ENCODE results near the gene FHIP1B.
"Not testable (repeated sequence)": the region's sequence is repeated elsewhere in the genome, so short reads cannot be mapped to it uniquely, and the experiment has no call there.

The FHIP1B gene

DNA sequence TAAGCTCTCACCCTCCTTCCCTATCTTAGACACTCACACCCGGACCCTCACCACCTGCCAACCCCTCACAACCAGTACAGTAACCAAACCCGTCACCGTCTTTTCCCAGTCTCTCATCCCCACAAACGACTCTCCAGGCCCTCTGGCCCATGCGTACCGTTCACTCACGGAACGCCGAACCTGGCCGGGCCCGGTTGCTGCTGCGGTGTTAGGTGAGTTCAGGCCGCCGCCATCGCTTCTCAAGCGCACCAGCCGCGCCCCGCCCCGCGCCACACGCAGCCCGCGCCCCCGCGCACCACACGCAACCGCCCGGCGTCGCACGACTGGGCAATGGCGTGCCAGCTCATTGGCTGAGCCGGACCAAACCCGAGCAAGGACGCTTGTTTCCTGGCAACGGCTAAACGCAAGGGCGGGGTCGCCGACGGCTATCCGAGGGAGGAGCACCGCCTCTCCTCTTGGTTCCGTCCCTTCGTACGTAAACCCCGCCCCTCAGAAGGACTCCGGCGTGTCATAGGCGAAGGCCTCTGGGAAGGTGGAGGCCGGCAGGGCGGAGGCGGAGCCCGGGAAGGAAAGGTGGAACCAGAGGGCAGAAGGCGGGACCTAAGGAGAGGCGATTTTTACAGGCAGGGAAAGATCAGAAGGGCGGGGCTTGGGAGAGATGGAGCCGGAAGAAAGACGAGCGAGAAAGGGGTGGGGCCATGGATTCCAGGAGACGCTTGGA is at the start of gene FHIP1B:
TSS of gene FHIP1B (minus strand) at position 250 of the 721 bp plus-strand sequence. CDS start 10,120 bp downstream, outside the sequence.
- peak; percentile 100 for DNase-seq

DNA sequence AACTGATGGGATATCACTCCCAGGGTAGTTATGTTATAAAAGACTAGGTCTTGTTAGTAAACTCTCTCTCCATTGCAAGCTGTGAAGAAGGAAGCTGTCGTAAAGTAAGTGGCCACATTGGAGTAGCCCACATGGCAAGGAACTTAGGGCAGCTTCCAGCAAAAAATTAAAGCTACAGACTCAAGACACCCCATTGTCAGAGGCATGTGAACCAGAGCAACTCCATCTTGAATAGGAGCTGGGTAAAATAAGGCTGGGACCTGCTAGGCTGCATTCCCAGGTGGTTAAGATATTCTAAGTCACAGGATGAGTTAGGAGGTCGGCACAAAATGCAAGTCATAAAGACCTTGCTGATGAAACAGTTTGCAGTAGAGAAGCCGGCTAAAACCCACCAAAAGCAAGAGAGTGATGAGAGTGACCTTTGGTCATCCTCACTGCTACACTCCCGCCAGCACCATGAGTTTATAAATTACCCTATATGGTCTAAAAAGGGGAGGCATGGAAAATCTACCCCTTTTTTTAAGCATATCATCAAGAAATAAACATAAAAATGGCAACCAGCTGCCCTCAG is 49.1 kb upstream of the FHIP1B start:
- DNase-seq = no peak

DNA sequence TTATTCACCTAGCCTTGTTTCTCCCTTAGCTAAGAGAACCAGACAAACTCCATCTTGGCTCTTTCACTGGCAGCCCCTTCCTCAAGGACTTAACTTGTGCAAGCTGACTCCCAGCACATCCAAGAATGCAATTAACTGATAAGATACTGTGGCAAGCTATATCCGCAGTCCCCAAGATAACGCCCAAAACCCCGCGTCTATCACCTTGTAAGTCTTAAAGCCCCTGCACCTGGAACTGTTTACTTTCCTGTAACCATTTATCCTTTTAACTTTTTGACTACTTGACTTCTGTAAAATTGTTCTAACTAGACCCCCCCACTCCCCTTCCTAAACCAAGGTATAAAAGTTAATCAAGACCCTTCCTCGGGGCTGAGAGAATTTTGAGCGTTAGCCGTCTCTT is 46.4 kb upstream of the FHIP1B start:
- DNase-seq = not testable (repeated sequence)

DNA sequence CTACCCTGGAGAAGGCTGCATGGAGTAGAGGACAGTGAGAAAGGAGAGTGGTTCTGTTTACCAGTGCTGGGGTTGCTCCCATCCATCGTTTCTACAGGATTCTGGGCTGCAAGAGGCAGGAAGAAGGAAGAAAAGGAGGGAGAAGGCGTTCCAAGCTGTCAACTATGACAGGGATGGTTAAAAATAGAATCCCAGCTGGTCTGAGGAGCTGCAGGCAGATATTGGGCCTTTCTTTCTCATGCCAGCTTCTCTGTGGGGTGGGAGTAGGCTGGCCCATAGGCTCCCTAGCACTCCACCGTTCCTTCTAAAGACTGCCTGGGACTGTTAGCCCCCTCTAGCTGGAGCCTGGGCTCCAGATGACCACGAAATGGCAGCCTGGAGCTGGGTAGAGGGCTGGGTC is 38.8 kb upstream of the FHIP1B start:
- no peak for DNase-seq

DNA sequence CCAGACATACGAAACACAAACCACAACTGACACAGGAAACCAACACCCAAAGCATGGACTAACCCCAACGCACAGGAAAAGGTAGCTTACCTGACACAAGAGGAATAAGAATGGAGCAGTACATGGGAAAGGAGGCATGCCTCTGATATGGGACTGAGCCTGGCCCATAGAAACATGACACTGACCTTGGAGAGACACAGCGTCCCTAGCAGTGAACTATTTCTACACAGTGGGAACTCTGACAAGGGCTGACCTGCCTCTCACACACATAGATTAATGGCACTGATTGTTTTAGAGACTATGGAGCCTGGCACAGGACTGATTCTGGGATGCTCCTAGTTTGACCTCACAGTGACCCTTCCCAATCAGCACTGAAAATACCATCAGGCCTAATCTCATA is 37.2 kb upstream of the FHIP1B start:
- no peak for DNase-seq

DNA sequence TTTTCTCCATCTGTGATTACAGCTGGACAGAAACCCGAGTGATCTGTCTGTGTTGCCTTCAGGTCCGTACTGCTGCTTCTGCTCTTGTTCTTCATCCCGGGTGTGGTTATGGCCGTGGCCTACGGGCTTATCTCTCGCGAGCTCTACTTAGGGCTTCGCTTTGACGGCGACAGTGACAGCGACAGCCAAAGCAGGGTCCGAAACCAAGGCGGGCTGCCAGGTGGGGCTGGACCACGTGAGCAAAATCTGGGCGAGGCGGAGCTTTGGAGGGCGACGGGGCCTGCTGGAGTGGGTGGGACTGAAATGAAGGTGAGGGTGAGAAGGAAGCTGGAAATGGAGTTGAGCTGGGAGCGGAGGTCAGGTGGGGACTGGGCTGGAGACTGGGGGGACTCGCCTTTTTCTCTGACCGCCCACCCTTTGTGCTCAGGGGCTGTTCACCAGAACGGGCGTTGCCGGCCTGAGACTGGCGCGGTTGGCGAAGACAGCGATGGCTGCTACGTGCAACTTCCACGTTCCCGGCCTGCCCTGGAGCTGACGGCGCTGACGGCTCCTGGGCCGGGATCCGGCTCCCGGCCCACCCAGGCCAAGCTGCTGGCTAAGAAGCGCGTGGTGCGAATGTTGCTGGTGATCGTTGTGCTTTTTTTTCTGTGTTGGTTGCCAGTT is 36.3 kb upstream of the FHIP1B start:
- no peak for DNase-seq

DNA sequence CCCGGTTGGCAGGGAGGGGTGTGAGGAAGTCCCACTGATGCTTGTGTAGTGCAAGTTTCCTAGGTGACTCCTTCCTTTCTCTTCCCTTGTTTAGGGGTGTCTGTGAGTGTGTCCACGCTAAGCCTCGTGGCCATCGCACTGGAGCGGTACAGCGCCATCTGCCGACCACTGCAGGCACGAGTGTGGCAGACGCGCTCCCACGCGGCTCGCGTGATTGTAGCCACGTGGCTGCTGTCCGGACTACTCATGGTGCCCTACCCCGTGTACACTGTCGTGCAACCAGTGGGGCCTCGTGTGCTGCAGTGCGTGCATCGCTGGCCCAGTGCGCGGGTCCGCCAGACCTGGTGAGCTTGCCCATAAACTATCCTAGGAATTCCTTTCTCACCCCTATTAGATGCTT is 35.6 kb upstream of the FHIP1B start:
- DNase-seq = no peak

DNA sequence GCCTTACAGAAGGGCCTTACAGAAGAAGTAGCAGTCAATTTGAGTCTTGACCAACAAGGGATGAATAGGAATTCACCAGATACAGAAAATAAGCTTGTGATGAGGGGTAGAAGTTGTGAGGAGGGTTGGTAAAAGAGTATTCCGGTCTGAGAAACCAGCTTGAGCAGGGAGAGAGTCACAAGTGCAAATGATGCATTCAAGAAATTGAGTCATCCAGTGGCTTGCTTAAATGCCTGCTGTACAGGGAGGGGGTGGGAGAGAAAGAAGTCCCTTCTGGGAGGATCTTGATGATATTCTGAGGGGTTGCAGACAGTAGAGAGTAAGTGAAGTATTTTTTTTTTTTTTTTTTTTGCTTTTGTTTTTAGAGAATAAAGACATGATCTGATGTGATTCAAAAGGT is 34.4 kb upstream of the FHIP1B start:
- DNase-seq = no peak

DNA sequence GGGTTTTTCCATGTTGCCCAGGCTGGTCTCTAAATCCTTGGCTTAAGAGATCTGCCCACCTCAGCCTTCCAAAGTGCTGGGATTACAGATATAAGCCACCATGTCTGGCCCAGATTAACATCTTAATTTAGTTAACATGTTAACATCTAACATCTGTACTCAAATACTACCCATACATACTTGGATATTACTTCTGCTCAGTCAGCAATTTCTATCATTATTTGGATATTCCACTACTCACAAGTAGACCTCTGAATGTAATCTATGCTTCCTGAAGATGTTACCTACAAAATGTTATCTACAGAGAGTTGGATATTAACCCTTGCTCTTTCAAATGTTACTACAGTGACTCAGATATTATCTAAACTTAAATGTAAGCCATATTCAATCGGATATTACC is 29.2 kb upstream of the FHIP1B start:
- DNase-seq = no peak

DNA sequence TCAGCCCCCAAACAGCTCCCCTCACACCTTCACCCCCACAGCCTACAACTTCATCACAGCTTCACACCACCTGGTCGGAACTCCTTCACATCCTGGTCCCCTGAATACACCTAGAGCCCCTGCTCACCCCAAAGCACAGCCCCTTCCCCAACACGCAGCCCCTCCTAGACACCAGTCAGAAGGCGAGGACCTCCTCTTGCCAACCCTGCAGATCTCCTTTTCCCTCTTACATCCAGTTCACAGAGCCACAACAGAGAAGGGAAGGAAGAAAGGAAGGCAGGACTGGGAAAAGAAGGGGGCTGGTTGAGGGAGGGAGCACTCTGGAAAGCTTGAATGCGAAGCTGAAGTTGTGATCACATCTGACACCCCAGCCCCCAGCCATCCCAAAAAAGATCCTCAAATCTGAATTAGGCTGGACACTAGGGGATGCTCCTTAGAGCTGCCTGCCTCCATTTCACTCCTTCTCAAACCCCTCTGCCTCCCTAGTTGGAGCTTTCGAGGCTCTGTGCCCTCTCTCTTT is 25.8 kb upstream of the FHIP1B start:
- no peak for DNase-seq

DNA sequence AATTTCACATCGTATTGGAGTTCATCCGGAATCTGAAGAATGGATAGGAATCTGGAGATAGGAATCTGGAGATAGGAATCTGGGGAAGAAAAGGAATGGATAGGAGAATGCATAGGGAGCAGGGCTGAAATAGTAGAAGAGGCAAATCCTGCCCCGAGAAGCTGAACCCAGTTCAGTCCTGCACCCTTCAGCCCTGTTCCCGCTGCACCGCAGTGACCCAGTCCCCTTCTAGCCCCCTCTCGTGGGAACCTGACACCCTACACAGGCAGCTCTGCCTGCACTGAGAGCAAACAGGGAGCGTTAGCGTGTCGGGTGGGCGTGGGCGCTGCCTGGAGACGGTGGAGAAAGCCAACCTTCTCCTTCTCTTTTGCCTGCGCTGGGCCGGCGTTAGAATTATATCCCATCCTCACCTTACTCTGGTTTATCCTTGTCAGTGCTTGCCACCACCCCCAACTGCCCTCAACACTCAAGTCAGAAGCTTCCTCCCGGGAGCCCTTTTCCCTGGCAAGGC is 24.2 kb upstream of the FHIP1B start:
- DNase-seq = no peak

DNA sequence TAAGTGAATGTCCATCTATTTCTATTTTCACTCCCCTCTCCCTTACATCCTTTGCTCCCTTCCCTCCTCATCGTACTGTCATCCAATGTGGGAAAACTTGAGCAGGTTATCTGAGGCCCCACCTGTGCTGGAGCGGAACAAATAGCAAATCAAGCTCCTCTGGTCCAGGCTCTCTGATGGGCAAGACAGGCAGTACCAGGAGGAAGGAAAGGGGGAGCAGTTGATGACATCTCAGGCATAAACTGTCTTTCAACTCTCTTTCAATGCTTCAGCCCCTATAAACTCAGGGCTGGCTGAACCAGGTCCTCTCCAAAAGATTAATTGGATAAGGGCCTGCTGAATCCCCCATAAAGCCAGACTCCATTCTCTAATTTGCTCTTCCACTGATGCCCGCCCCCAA is 23.7 kb upstream of the FHIP1B start:
- DNase-seq = no peak

DNA sequence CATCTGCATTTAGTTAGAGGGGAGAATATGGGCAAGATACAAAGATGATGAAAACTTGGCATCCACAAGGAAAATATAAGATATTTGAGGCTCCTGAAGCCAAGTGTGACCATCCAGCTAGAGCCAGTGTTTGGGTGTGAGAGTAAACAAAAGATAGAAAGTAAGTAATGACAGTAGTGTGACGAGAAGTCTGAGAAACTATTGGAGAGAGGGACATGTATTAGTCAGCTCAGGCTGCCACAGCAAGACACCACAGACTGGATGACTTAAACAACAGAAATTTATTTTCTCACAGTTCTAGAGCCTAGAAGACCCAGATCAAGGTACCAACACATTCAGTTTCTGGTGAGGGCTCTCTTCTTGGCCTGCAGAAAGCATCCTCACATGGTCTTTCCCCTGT is 18.8 kb upstream of the FHIP1B start:
- DNase-seq = no peak

DNA sequence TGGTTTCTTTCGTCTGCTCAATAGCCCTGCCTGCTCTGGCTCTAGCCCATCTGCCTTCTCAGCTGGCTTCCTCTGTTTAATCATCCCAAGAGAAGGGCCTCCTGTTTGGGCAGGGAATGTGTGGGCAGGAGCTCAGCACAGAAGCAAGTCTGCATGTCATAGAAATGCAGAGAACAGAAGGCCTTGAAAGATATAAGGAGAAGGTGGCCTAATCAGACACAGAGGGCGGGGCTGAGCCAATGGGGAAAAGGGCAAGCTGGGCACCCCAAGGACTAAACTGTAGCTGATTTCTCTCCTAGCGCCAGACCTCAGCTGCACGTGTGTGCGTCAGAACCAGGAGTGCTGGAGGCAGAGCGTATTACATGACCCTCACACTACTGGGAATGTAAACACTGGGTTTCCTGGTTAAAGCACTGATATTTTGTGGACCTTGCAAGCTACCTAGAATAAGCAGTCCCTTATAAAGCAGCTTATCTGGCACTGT is 17.6 kb upstream of the FHIP1B start:
- no peak for DNase-seq

DNA sequence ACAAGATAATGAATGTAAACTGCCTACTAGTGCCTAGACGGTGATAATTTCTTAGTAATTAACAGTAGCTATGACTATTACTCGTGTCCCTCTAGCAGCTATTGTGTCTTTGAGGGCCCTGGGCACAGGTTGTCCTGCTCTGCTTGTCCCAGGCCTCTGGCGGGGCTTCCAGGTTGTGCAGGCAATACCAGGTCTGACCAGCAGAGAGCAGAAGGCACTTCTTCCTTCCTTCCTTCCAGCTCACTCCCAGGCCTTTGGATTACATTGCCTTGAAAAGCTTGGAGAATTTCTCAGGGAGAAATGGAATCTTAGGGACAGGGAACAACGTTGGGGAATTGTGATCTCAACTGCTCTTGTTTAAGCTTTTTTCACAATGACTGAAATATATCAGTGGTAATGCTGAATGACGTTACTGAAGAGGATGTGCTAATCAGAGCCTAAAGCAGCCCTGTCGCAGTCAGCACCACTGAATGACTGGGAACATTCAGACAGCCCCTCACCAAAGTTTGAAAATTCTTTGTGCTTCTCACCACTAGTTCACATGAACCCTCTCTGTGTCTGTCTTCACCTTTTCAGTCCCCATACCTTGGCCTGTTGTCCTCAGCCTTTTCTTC is 16.8 kb upstream of the FHIP1B start:
- DNase-seq = peak; percentile 52 to 62

DNA sequence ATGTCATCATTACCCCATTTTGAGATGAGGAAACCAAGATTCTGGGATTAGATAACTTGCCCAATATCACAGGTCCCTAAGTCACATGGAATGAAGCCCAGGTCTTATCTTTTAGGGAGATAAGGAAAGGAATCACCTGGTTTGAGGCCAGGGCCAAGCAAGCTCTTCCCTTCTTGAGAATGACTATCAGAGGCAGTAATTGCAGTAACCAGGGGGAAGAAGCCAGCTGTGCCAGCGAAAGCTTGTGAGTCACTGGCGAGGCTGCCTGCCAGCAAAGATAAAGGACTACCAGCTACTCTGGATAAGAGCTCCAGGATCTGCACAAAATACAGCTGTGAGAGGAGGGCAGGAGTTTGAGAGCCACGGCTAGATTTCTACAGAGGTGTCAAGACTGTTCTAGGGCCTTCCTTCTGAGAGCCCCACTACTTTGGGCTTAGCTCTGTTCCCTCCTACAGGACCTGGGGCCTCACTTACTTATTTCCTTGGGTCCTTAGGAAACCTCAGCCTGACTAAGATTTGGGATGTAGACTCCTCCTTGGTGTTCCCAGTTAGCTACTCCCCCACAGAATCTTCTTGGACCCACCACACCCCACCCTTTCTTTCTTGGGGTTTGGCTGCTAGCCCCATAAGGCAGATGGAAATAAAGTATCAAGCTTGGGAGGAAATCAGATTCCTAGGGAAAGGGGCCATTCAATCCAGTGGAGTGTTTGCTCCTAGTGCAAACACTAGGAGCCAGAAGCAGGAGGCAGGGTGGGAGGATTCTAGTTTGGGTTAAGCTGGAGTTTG is 15.5 kb upstream of the FHIP1B start:
- peak in 1 of 2 experiments; percentile 5 for DNase-seq

DNA sequence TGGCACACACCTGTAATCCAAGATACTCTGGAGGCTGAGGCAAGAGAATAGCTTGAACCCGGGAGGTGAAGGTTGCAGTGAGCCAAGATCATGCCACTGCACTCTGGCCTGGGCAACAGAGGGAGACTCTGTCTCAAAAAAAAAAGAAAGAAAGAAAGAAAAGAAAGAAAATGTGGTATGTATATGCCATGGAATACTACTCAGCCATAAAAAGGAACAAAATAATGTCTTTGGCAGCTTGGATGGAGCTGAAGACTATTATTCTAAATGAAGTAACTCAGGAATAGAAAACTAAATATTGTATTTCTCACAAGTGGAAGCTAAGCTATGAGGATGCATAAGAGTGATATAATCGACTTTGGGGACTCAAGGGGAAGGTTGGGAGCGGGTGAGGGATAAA is 14.5 kb upstream of the FHIP1B start:
- not testable (repeated sequence) for DNase-seq

DNA sequence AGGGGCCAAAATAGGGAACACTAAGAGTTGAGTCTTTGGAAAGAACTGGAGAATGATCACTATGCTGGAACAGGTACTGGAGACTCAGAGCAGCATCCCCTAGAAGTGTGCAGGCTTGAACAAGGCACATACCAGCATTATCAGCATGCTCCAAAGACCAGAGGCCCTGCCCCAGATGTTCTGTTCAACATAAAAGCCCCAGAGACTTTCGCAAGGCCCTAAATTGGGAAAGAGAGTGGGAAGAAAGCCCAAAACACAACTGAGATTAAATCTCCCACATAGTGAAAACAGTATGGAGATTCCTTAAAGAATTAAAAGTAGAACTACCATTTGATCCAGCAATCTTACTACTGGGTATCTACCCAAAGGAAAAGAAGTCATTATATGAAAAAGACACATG is 13.8 kb upstream of the FHIP1B start:
- DNase-seq = no peak

DNA sequence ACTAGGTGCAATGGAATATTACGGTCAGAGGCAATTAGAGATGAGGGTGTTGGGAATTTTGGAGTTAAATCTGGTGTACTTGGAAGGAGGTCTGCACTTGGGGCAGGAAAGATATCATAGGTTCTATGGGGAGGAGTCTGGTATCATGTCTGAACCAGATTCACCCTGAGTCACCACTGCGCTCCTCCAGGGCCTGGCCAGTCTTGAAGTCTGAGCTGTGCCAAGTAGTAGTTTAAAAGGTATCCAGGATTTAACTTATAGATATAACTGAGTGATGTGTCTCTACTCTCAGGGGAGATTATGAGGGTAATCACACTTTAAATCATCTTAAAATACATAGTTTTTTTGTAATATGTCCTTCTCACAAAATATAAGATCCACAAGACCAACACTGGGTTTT is 11.1 kb upstream of the FHIP1B start:
- no peak for DNase-seq

DNA sequence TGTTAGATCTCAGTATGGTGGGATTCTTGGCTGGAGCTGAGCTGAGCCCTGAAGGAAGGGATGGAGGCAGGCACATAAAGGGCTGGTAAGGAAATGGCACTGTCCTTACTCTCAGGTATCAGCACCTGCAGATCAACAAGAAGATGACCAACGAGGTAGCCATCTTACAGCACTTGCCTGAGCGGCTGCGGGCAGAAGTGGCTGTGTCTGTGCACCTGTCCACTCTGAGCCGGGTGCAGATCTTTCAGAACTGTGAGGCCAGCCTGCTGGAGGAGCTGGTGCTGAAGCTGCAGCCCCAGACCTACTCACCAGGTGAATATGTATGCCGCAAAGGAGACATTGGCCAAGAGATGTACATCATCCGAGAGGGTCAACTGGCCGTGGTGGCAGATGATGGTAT is 6.9 kb upstream of the FHIP1B start:
- DNase-seq = no peak

DNA sequence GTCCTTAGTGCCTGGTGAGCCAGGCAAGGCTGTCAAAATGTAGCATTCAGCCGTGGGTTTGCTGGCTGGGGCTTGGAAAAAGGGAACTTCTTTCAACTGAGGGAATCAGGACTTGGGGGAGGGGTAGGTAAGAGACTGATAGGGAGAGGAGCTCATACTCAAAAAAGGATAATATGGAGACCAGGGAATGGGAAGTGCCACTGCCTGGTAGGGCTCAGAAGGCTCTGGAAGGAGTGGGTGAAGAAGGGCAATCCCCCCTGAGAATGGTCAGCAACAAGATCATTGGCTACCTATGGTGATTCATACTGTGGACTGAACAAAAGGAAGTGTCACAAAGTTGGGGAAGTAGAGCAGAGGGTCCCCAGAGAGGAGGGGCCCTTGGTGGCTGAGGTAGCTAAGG is 6.3 kb upstream of the FHIP1B start:
- DNase-seq = peak; percentile 39 to 52

DNA sequence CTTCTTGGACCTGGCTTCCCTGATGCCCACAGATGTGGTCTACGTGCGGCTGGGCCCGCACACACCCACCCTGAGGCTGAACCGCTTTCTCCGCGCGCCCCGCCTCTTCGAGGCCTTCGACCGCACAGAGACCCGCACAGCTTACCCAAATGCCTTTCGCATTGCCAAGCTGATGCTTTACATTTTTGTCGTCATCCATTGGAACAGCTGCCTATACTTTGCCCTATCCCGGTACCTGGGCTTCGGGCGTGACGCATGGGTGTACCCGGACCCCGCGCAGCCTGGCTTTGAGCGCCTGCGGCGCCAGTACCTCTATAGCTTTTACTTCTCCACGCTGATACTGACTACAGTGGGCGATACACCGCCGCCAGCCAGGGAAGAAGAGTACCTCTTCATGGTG is 5.7 kb upstream of the FHIP1B start:
- DNase-seq = no peak

DNA sequence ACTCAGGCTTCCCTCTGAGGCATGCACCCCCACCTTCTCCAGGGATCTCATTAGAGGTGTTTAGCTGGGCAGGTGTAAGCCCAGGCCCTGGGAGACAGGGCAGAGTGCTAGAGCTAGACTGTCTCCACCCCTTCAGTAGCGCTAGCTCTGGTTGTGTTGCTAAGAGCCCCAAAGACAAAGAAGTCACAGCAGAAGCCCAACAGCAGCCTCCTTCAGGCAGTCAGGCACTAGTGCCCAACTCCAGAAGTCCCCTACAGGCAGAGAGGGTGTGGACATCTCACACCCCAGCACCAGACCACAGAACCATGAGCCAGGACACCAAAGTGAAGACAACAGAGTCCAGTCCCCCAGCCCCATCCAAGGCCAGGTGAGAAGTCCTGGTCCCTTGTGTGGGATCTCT is 4.5 kb upstream of the FHIP1B start, which contains the start of gene CNGA4:
TSS of gene CNGA4 (plus strand) at position 188 of the 400 bp plus-strand sequence. CDS start at position 306, 118 bp downstream.
- DNase-seq = no peak
